GM12878 (cell line): ENCODE results near the gene PRM3.

Experiments used
- ATF3 ChIP-seq: IDR thresholded peaks from 2 replicates; pipeline ENCODE4 v1.6.1; 2011; ENCODE audit warnings: low read depth, mild to moderate bottlenecking, low read length, moderate library complexity, borderline replicate concordance; ENCODE audit errors: extremely low read depth
- CBFB ChIP-seq: IDR thresholded peaks from 2 replicates; pipeline ENCODE4 v1.6.1; 2016; ENCODE audit warnings: antibody characterized with exemption, low read depth
- CTCF ChIP-seq, 3 experiments: IDR thresholded peaks in 2 of 3; conservative IDR thresholded peaks in 1 of 3; 2 replicates each; pipeline ENCODE4 v1.5.1; 2011; ENCODE audit warnings: low read depth in 3 of 3, low read length in 3 of 3, mild to moderate bottlenecking in 3 of 3, control low read depth in 2 of 3, moderate library complexity in 2 of 3, inconsistent platforms in 1 of 3, mixed read lengths in 1 of 3; ENCODE audit not compliant: control insufficient read depth in 2 of 3, insufficient read depth in 1 of 3; ENCODE audit errors: extremely low read depth in 1 of 3
- EZH2 ChIP-seq: IDR thresholded peaks from 2 replicates; pipeline ENCODE4 v1.6.1; 2012; ENCODE audit warnings: low read depth, mild to moderate bottlenecking, control low read depth, inconsistent platforms, low read length, borderline replicate concordance; ENCODE audit not compliant: control insufficient read depth
- FOXK2 ChIP-seq: fragments of 450-650 bp; IDR thresholded peaks from 2 replicates; pipeline ENCODE4 v1.6.1; 2017; ENCODE audit warnings: mild to moderate bottlenecking, moderate library complexity
- KDM1A ChIP-seq: fragments of 200-600 bp; sonication (generic); IDR thresholded peaks from 2 replicates; pipeline ENCODE4 v1.6.1; 2016; ENCODE audit warnings: borderline replicate concordance
- PAX5 ChIP-seq: IDR thresholded peaks from 2 replicates; pipeline ENCODE4 v1.6.1; 2011; ENCODE audit warnings: low read depth, low read length, borderline replicate concordance
- RAD21 ChIP-seq: IDR thresholded peaks from 2 replicates; pipeline ENCODE4 v1.6.1; 2011; ENCODE audit warnings: mild to moderate bottlenecking, low read depth, low read length, moderate library complexity; ENCODE audit not compliant: insufficient read depth
- SRF ChIP-seq, 2 experiments: IDR thresholded peaks; 2 replicates each; pipeline ENCODE4 v1.6.1; 2011; ENCODE audit warnings: low read depth in 2 of 2, low read length in 2 of 2, mild to moderate bottlenecking in 1 of 2, moderate library complexity in 1 of 2
- TF ChIP-seq, protein P1 (sequence below): fragments of 450-650 bp; formaldehyde crosslinking; IDR thresholded peaks from 2 replicates; pipeline ENCODE4 v1.4.0; 2022; ENCODE audit warnings: mild to moderate bottlenecking, moderate library complexity

- TF ChIP-seq RAD21 (no peak), CTCF (IDR thresholded peaks at IDR 0.05 in 2 of 3, conservative IDR thresholded peaks at IDR 0.05 in 1 of 3; ENCODE audit: control insufficient read depth in 2 of 3, extremely low read depth in 1 of 3, insufficient read depth in 1 of 3, low read depth in 3 of 3, low read length in 3 of 3) (no peak), SRF (IDR thresholded peaks at IDR 0.05; ENCODE audit: low read depth in 2 of 2, low read length in 2 of 2) (no peak), ATF3 (no peak), CBFB (no peak), KDM1A (no peak), FOXK2 (no peak), EZH2 (no peak), PAX5 (no peak)
- TF ChIP-seq, protein P1, sequence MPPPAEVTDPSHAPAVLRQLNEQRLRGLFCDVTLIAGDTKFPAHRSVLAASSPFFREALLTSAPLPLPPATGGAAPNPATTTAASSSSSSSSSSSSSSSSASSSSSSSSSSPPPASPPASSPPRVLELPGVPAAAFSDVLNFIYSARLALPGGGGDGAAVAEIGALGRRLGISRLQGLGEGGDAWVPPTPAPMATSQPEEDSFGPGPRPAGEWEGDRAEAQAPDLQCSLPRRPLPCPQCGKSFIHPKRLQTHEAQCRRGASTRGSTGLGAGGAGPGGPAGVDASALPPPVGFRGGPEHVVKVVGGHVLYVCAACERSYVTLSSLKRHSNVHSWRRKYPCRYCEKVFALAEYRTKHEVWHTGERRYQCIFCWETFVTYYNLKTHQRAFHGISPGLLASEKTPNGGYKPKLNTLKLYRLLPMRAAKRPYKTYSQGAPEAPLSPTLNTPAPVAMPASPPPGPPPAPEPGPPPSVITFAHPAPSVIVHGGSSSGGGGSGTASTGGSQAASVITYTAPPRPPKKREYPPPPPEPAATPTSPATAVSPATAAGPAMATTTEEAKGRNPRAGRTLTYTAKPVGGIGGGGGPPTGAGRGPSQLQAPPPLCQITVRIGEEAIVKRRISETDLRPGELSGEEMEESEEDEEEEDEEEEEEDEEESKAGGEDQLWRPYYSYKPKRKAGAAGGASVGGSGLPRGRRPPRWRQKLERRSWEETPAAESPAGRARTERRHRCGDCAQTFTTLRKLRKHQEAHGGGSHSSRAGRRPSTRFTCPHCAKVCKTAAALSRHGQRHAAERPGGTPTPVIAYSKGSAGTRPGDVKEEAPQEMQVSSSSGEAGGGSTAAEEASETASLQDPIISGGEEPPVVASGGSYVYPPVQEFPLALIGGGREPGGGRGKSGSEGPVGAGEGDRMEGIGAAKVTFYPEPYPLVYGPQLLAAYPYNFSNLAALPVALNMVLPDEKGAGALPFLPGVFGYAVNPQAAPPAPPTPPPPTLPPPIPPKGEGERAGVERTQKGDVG (CRISPR knock-in tag), result no peak
Measured at GRCh38 chr16:11229906-11230305, 43.5 kb downstream of the PRM3 start.
